Thyroid gland (tissue), 4 donors: ENCODE data around the gene MIER2.
A peak's percentile ranks its signal among the peaks of the same experiment; 100 is the strongest.

Experiments
- CTCF ChIP-seq, 6 experiments: fragments of 200-600 bp in 3 of 6; fragments of 450-650 bp in 3 of 6; sonication (generic) in 3 of 6; IDR thresholded peaks; one replicate each; pipeline ENCODE4 v1.5.1; 2016 to 2019; ENCODE audit warnings: antibody characterized with exemption in 6 of 6, mild to moderate bottlenecking in 2 of 6, inconsistent platforms in 1 of 6, moderate library complexity in 1 of 6
- POLR2A ChIP-seq, 2 donors: fragments of 450-650 bp; IDR thresholded peaks; one replicate each; pipeline ENCODE4 v1.6.1; 2017; ENCODE audit warnings: antibody characterized with exemption in 2 of 2, mild to moderate bottlenecking in 2 of 2, moderate library complexity in 1 of 2

- TF ChIP-seq CTCF (IDR thresholded peaks at IDR 0.05), result peak in 5 of 6 experiments; percentile 37 to 56 (median 46)
- no peak for TF ChIP-seq POLR2A (IDR thresholded peaks at IDR 0.05)
Measured at GRCh38 chr19:383922-384798, 39.6 kb upstream of the MIER2 start.
